Panc1 (cell line): Measurements from ENCODE around the gene HBEGF. TPM values are rescaled to one million over a fixed set of nuclear protein-coding genes. Genes with fewer than 3 reads are reported as not detected.

Source experiments
- ATAC-seq: fragments of 200-7000 bp; cut with Tn5 transposase; 2 replicates; pipeline ENCODE4 v1.9.1; 2020; ENCODE audit warnings: mild to moderate bottlenecking, moderate library complexity
- BruUV-seq: library from RNA; stranded (reverse); fragments of 400-500 nt; replicated peaks from 2 replicates; lab custom pipeline; 2021; lab: Mats Ljungman, UMichigan
- CTCF ChIA-PET: fragments of 300-600 bp; sonication (Branson Sonifier 250); formaldehyde crosslinking; loops from one replicate; lab custom pipeline; 2022; ENCODE audit warnings: antibody characterized with exemption; lab: Charles Lee
- POLR2A ChIA-PET: fragments of 300-600 bp; sonication (Branson Sonifier 250); formaldehyde crosslinking; loops from one replicate; lab custom pipeline; 2022; ENCODE audit warnings: antibody characterized with exemption; lab: Charles Lee
- DNase-seq: peaks from one replicate; pipeline ENCODE4 v3.0.0-alpha.2; 2010; ENCODE audit warnings: low read depth, low spot score
- H3K27ac ChIP-seq: 2 replicates; pipeline ENCODE4 v1.5.1; 2011; ENCODE audit warnings: mild to moderate bottlenecking, low read length, inconsistent platforms
- H3K27me3 ChIP-seq: fragments of 200-500 bp; sonication (Bioruptor generic); 2 replicates; pipeline ENCODE4 v1.6.0; 2014; ENCODE audit warnings: low read length, inconsistent platforms; ENCODE audit not compliant: control insufficient read depth, insufficient read depth
- H3K36me3 ChIP-seq: fragments of 200-500 bp; sonication (Bioruptor generic); 2 replicates; pipeline ENCODE4 v1.5.1; 2014; ENCODE audit warnings: inconsistent platforms, mild to moderate bottlenecking, low read length, moderate library complexity; ENCODE audit not compliant: control insufficient read depth, insufficient read depth
- H3K4me1 ChIP-seq: 2 replicates; pipeline ENCODE4 v1.5.1; 2011; ENCODE audit warnings: inconsistent platforms, mild to moderate bottlenecking, low read length, moderate library complexity; ENCODE audit not compliant: control insufficient read depth, insufficient read depth
- H3K4me3 ChIP-seq, 2 experiments: 2 replicates each; pipeline ENCODE4 v1.5.1; 2011 to 2012; ENCODE audit warnings: low read depth in 2 of 2, low read length in 2 of 2, mild to moderate bottlenecking in 2 of 2, inconsistent platforms in 1 of 2, moderate library complexity in 1 of 2
- H3K9me3 ChIP-seq: fragments of 200-500 bp; sonication (Bioruptor generic); 2 replicates; pipeline ENCODE4 v1.5.1; 2014; ENCODE audit warnings: low read depth, mild to moderate bottlenecking, inconsistent platforms, low read length, moderate library complexity; ENCODE audit not compliant: control insufficient read depth, insufficient read depth
- POLR2AphosphoS5 ChIP-seq: IDR thresholded peaks from 2 replicates; pipeline ENCODE4 v1.6.1; 2012; ENCODE audit warnings: mild to moderate bottlenecking, low read depth, low read length, moderate library complexity
- SIN3A ChIP-seq: IDR thresholded peaks from 2 replicates; pipeline ENCODE4 v1.6.1; 2012; ENCODE audit warnings: low read depth, mild to moderate bottlenecking, low read length, moderate library complexity, borderline replicate concordance; ENCODE audit not compliant: insufficient read depth
- TCF7L2 ChIP-seq: IDR thresholded peaks from 2 replicates; pipeline ENCODE4 v1.6.1; 2011; ENCODE audit warnings: mild to moderate bottlenecking, low read depth, low read length, inconsistent platforms
- in situ Hi-C: cut with HindIII; loops from 2 replicates; pipeline ENCODE4 v1.10.0; 2016; ENCODE audit warnings: low sequenced_read_pairs, low pct_unique_long_range_greater_than_20kb
- intact Hi-C: fragments of 100-400 bp; cut with micrococcal nuclease; formaldehyde crosslinking; loops from one replicate; pipeline ENCODE4 v1.10.0; 2022; ENCODE audit not compliant: unreplicated experiment
- total RNA-seq: library from RNA; stranded (reverse); gene quantifications from one replicate; pipeline ENCODE4 v1.2.1, GENCODE V29; 2021; ENCODE audit not compliant: unreplicated experiment
- TF ChIP-seq, protein P1 (sequence below), 2 experiments: IDR thresholded peaks; 2 replicates each; pipeline ENCODE4 v1.6.1; 2011 to 2012; ENCODE audit warnings: low read depth in 2 of 2, control low read depth in 1 of 2, low read length in 1 of 2, mild to moderate bottlenecking in 1 of 2, moderate library complexity in 1 of 2; ENCODE audit not compliant: insufficient read depth in 1 of 2
- TF ChIP-seq, protein P2 (sequence below): fragments of 450-650 bp; IDR thresholded peaks from 2 replicates; pipeline ENCODE4 v1.5.1; 2017; ENCODE audit warnings: mild to moderate bottlenecking

Gene HBEGF
- total RNA-seq, 1 experiment from 2014 or later = 5.0 TPM

DNA sequence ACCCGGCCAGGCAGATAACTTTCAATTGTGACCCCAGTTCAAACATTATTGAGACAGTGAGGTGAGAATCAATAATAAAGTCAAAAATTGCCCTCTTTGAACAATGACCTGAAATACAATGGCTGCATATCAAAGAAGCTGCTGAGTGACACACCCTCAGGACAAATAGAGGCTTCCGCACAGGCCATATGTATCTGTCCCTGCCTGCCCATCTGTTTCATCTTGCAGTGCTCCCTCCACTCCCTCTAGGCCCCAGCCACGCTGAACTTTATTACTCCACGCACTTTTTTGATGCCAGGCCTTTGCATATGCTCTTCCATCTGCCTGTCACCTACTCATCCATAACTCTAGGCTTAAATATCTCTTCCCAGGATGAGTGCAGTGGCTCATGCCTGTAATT lies 27.6 kb downstream of the HBEGF start:
- peaks cover 12% of the 10 kb centered on the region for H3K4me1 ChIP-seq
- no peak overlapping the region for H3K4me3 ChIP-seq
- ChIA-PET POLR2A (no interaction called here), CTCF (no interaction called here)
- H3K36me3 ChIP-seq = no peaks in the 10 kb centered on the region
- no TSS peak for BruUV-seq
- no peak overlapping the region for H3K27ac ChIP-seq
- intact Hi-C loops (no loop called here), in situ Hi-C loops (no loop called here)
- TF ChIP-seq, protein P1, sequence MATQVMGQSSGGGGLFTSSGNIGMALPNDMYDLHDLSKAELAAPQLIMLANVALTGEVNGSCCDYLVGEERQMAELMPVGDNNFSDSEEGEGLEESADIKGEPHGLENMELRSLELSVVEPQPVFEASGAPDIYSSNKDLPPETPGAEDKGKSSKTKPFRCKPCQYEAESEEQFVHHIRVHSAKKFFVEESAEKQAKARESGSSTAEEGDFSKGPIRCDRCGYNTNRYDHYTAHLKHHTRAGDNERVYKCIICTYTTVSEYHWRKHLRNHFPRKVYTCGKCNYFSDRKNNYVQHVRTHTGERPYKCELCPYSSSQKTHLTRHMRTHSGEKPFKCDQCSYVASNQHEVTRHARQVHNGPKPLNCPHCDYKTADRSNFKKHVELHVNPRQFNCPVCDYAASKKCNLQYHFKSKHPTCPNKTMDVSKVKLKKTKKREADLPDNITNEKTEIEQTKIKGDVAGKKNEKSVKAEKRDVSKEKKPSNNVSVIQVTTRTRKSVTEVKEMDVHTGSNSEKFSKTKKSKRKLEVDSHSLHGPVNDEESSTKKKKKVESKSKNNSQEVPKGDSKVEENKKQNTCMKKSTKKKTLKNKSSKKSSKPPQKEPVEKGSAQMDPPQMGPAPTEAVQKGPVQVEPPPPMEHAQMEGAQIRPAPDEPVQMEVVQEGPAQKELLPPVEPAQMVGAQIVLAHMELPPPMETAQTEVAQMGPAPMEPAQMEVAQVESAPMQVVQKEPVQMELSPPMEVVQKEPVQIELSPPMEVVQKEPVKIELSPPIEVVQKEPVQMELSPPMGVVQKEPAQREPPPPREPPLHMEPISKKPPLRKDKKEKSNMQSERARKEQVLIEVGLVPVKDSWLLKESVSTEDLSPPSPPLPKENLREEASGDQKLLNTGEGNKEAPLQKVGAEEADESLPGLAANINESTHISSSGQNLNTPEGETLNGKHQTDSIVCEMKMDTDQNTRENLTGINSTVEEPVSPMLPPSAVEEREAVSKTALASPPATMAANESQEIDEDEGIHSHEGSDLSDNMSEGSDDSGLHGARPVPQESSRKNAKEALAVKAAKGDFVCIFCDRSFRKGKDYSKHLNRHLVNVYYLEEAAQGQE (IDR thresholded peaks at IDR 0.05; ENCODE audit: insufficient read depth in 1 of 2, low read depth in 2 of 2, low read length in 1 of 2) = no peak
- TF ChIP-seq, protein P2, sequence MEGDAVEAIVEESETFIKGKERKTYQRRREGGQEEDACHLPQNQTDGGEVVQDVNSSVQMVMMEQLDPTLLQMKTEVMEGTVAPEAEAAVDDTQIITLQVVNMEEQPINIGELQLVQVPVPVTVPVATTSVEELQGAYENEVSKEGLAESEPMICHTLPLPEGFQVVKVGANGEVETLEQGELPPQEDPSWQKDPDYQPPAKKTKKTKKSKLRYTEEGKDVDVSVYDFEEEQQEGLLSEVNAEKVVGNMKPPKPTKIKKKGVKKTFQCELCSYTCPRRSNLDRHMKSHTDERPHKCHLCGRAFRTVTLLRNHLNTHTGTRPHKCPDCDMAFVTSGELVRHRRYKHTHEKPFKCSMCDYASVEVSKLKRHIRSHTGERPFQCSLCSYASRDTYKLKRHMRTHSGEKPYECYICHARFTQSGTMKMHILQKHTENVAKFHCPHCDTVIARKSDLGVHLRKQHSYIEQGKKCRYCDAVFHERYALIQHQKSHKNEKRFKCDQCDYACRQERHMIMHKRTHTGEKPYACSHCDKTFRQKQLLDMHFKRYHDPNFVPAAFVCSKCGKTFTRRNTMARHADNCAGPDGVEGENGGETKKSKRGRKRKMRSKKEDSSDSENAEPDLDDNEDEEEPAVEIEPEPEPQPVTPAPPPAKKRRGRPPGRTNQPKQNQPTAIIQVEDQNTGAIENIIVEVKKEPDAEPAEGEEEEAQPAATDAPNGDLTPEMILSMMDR = no peak
- TF ChIP-seq POLR2AphosphoS5 (no peak), TCF7L2 (no peak), SIN3A (no peak)
- no peaks in the 10 kb centered on the region for H3K27me3 ChIP-seq
- no peaks in the 10 kb centered on the region for H3K9me3 ChIP-seq
- ATAC-seq (no peak), DNase-seq (no peak)

DNA sequence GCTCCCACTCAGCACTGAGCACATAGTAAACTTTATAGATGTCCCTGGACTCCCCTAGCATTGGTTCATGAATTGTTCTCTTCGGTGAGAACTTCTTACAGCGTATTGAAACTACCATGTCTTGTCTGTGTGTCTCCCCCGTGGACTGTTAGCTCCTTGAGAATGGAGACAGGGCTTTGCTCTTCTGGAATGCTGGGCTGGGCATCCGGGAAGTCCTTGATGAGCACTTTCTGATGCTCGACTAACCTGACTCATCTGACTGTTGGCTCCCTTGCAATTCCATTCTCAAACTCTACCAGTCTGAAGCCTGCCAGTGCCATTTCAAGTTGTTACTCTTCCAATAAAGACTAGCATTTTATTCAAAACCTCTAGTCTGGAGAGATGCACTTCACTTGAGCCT lies 28.5 kb downstream of the HBEGF start:
- intact Hi-C loops = no loop called here
- Histone ChIP-seq H3K27ac (no peak overlapping the region), H3K27me3 (no peaks in the 10 kb centered on the region), H3K9me3 (no peaks in the 10 kb centered on the region), H3K4me3 (no peak overlapping the region), H3K4me1 (peaks cover 2% of the 10 kb centered on the region), H3K36me3 (no peaks in the 10 kb centered on the region)
- no TSS peak for BruUV-seq
- in situ Hi-C loops = no loop called here
- ATAC-seq (peak; percentile 37; the same call in 1 of the 2 replicates), DNase-seq (no peak)
- POLR2A ChIA-PET = no interaction called here
- CTCF ChIA-PET = no interaction called here
- TF ChIP-seq, protein P2 = no peak
- TF ChIP-seq, protein P1 (IDR thresholded peaks at IDR 0.05; ENCODE audit: insufficient read depth in 1 of 2, low read depth in 2 of 2, low read length in 1 of 2) = no peak
- TF ChIP-seq TCF7L2 (no peak), SIN3A (no peak), POLR2AphosphoS5 (no peak)
